OCI-LY3 (cell line): ENCODE data around the gene CLTCL1.

Experiments used
- CTCF ChIP-seq: fragments of 200-600, 300-600 bp; sonication (generic); IDR thresholded peaks from 2 replicates; pipeline ENCODE4 v1.5.1; 2014; ENCODE audit warnings: antibody characterized with exemption, low read length, low read depth
- EZH2phosphoT487 ChIP-seq: fragments of 200-600 bp; shearing (Covaris generic); IDR thresholded peaks from 2 replicates; pipeline ENCODE4 v1.6.1; 2018; ENCODE audit warnings: antibody characterized with exemption, mixed run types, low read depth

DNA sequence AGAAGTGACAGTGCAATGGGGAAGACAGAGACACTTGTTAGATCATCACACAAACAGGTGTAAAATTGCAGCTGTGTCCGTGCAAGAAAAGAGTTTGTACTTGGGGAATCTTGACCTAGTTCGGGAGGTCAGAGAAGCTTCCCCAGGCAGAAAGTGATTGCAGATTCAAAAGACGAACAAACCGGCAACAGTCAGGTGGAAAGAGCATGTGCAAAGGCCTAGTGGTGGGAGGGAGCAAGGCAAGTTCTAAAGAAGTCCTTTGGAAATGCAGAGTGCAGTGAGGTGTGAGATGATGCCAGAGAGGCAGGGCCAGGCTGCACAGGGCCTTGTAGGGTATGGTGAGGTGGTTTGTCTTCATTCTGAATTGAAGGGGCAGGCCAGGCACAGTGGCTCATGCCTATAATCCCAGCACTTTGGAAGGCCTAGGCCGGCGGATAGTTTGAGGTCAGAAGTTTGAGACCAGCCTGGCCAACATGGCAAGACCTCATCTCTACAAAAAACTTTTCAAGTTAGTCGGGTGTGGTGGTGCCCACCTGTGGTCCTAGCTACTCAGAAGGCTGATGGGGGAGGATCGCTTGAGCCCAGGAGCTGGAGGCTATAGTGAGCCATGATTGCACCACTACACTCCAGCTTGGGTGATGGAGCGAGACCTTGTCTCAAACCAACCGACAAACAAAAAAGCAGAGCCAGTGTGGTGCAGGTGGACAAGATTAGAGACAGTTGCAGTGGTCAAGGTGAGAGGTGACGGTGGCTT, 145.1 kb downstream of the CLTCL1 start:
- TF ChIP-seq CTCF: no peak
- no peak for TF ChIP-seq EZH2phosphoT487
